SKM-1 treated with dmso at 0.1 percent for 144 hours (cell line): ENCODE measurements around the gene TMEM184C.
A peak's percentile ranks its signal among the peaks of the same experiment; 100 is the strongest.

Experiments used
- DNase-seq: peaks from one replicate; lab custom pipeline; 2025; ENCODE audit not compliant: unreplicated experiment; lab: John Stamatoyannopoulos, UW

Gene TMEM184C

DNA sequence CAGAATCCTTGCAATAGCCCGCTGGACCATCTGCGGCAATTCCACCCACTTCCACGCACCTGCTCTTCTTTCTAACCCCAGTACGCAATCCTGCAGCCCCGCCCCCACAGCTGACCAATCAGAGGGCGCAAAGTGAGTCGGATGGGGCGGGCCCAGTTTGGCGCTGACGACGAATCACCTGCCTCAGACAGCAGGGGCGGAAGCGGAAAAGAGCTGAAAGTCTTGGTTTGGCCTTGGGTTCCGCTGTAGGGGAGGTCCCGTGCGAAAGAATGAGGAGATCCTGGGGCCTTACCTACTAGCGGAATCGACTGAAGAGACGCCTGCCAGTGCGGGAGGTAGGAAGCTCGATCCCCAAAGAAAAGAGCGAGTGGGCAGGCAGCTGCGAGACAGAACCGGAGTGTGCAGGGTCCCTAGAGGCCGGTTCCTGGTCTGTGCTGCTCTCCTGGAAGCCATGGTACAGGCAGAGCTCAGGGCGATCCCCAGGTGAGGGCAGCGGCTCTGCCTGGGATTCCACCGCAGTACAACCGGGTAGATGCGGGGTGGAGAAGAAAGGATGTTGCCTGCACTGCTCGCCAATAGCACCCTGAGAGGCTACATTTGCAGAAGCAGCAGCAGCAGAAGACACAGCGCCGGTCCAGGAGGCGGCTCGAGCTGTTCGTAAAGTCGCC is at the start of gene TMEM184C:
Gene TMEM184C, plus strand, starts transcription at position 225 of the 668 bp plus-strand sequence. CDS start 560 bp downstream, outside the sequence.
- DNase-seq = peak; percentile 93

- DNase-seq = no peak
These were observed 46.6 kb upstream of the TMEM184C start for GRCh38 chr4:147570616-147571015.

DNA sequence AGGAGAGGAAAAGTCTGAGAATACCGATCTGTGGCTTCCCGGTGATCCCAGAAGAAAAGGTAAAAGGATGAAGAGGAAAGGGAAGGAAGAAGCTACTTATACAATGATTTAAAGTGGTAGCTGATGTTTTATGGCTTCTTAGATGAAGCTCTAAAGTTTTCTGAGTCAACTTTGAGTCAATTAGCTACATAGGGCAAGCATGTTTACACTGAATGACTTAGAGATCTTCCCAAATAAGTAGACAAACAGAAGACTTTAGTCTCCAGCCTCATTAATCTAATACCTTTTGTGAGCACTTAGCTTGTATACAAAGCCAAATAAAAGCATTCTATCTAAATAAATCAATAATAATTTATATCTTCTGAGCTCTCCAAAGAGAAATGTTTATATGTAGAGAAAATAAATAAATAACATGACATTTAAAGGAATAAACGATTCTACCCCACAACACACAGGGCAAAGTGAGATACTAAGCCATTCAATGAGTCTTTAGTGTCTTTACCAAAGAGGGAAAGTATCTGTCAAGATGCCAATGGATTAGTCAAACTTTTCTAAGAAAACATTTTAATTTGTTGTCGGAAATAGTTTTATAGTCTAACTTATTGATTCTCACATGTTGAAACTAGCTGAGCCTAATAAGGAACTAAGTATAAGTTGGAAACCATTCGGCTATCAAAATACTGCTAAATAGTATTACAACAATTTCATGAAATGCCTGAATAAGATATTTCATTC is 46.0 kb upstream of the TMEM184C start:
- DNase-seq = no peak

DNA sequence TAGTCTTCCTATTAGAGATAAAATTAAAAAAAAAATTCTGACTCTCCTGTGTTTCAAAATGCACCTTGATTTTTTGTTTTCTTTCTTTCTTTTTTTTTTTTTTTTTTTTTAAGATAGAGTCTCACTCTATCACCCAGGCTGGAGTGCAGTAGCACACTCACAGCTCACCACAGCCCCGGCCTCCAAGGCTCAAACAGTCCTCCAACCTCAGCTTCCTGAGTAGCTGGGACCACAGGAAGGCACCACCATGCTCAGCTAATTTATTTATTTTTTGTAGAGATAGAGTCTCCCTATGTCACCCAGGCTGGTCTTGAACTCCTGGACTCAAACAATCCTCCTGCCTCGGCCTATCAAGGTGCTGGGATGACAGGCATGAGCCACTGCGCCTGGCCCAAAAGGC is 41.1 kb upstream of the TMEM184C start:
- DNase-seq = no peak

DNA sequence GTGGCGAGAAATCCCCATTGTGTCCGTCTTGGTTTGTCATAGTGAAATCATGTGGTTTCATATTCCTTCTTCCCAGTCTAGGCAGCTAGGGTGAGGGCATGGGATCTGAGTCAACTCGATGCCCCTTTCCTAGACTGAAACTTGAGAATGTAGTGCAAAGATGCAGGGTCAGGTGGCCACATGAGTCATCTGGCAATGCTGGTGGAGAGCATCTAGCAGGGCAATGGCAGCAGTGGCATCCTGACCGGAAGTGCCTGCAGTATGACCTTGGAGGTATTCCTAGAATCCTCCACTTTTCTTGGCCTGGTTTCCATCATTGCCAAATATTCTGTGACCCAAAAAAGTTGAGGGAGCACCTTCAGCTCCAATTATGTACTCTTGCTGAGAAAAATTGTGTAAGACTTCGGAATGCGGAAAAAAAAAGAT is 39.1 kb upstream of the TMEM184C start:
- no peak for DNase-seq

GRCh38 chr4:147578593-147578992 is 38.6 kb upstream of the TMEM184C start:
- DNase-seq = no peak

DNA sequence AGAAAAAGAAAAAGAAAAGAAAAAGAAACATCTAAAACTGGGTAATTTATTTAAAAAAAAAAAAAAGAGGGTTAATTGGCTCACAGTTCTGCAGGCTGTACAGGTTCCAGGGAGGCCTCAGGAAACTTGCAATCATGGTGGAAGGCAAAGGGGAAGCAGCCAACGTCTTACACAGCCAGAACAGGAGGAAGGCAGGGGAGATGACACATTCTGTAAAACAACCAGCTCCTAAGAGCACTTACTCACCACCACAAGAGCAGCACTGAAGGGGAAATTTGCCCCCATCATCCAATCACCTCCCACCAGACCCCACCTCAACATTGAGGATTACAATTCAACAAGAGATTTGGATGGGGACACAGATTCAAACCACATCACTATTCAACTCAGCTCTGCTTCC is 36.8 kb upstream of the TMEM184C start:
- no peak for DNase-seq

- DNase-seq = no peak
These were observed 35.4 kb upstream of the TMEM184C start for GRCh38 chr4:147581606-147582350.

DNA sequence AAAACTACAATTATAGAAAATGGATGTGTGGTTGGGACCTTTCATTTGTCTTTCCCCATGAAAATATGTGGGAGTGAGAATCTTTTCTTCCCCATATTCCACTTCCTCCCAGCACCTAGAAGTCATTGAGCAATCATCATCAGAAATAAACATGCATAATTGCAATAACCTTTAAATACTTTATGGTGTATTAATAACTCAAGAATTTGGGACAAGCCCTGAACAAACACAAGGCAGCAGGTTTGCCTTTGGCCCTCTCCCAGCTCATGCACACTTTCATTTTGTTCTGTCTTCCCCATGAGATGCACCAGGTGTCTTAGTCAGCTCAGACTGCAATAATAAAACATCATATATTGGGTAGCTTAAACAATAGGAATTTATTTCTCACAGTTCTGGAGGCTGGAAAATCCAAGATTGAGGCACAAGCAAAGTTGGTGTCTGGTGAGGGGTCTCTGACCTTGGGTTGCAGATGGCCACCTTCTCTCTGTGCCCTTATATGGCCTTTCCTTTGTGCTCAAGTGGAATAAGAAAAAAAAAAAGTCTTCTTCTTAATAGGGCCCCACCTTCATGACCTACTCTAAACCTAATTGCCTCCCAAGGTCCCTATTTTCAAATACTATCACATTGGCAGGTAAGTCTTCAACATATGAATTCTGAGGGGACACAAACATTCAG is 34.7 kb upstream of the TMEM184C start:
- no peak for DNase-seq

DNA sequence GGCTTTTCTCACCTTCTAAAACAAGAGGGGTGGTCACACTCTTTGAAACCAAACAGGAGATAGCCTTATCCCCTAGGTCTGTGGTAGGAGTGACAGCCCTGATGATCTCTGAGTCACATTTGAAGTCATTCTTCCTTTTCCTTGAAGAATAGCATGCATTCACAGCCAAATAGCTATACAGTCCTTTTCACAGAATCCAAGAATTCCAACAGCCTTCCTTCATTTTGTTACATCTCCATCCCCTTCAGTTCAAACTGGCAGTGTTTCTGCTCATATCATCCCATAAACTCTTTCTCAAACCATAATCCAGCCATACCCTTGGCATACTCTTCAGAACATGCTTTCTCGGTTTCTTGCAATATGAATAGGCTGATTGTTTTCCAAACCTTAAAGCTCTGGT is 33.3 kb upstream of the TMEM184C start:
- no peak for DNase-seq

- DNase-seq = no peak
These were observed 31.2 kb upstream of the TMEM184C start for GRCh38 chr4:147586032-147586431.

DNA sequence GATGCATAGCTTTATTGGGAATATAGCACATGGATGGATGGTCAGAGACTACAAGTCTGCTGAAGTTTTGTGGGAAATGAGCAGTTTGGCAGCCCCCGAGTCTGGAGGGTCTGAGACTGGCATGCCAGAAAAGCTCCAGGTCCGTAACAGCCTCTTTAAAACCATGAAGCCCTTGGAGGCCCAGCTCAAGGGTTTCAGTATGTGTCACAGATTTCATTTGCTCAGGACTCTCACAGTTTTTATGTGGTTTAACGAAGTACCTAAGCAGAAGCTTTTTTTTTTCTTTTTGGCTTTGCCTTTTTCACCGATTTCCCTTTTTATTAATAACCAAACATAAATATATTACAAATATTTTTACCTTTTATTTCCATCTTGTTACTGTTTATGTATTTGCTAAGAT is 30.6 kb upstream of the TMEM184C start:
- DNase-seq = no peak

DNA sequence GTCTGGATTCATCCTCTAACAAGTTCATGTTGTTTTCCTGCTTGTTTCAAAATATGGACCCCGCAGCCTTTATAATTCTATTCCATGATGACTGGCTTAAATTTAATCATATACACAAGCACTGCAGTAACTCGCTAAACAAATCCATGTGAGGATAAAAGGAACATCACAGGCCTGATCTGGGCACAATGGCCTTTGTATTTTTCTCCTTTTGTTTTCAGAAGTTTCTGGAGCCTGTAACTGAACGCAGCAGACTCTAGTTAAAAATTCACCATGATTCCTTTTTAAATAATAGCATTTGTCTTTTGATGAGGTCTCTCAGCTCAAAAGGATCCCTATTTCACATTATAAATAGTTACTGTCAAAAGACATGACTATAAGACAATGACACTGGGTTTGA is 30.2 kb upstream of the TMEM184C start:
- no peak for DNase-seq

DNA sequence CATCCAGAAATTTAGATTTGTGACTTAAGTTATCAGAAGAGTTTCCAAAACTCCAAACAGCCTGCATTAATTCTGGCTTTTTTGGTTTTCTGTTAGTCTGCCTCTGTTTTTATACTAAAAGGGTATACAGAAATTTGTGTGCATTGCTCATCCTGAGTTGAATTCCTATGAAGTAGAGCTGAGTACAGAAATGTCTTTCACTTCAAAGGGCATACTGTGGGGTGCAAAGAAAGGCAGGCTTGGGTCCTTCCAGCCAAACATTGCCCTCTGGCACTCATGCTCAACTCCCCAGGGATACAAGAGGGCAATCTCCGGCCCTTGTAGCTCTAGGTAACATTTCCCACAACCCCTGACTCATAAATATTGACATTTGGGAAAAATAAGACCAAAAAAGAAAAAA is 27.6 kb upstream of the TMEM184C start:
- no peak for DNase-seq

- peak; percentile 50 for DNase-seq
These were observed 26.8 kb upstream of the TMEM184C start for GRCh38 chr4:147590249-147590920.

DNA sequence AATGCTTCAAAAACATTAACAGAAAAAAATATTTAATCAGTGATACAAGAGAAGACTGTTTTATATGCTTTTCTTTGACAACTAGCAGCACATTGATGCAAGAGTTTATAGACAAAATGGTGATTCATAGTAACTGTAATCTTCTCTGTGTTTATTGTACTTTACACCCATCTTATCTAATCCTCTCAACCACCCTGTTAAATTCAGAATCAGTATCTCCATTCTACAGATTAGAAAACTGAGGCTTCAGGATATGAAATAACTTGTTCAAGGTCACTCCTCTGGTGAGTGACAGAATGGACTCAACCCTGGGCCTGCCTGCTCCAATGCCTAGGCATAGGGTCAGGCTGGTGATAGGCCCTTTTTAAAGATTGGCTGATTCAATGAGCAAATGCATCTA is 26.1 kb upstream of the TMEM184C start:
- DNase-seq = no peak

DNA sequence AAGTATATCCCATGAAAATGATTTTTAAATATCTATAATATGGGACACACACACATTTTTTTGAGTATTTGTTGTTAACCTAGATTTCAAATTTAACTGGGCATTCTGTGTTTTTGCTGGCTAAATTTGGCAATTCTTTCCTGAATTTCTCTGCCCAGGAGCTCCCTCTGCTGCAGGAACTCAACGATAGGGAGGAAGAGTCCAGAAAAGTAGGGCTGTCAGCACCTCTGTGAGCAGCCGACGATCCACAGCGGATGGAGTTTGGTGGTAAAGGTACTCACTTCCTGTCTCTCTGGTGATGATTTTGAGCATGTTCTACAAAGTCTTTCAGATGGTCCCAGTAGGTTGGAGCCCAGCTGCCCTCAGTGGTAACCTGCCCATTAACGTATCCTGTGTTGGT is 23.1 kb upstream of the TMEM184C start:
- DNase-seq = no peak

DNA sequence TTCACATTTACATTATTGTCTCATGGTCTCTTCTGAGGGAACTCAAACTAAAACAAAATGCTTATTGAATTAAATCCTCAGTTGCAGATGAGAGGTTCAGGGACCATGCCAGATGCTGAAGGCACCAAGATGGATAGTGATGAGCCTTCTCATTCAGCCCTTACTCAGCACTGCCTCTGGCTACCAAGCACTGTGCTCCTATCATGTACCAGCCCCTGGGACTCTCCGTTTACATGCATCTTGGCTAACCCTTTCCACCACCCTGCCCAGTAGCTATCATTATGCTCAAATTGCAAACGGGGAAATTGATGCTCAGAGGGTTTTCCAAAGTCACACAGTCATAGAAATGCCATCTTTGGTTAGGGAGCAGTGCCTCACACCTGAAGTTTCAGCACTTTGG is 22.6 kb upstream of the TMEM184C start:
- no peak for DNase-seq

DNA sequence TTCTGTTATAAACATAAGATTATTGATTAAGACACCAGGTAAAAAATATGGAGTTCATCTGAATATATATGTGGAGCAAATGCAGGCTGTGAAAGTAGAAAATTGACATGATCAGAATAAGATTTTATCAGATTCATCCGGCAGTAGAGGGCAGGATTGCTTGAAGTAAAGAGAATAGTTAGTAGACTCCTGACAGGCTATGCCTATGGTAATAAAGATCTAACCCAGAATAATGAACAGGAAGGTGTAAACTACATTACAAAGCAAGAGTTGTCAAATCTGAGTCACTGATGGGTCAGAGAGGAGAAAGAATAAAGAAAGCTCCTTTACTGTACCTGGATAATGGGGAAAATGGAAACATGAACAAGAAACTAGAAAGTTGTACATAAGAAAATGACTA is 20.8 kb upstream of the TMEM184C start:
- no peak for DNase-seq

- DNase-seq = no peak
These were observed 20.2 kb upstream of the TMEM184C start for GRCh38 chr4:147596981-147597380.

- no peak for DNase-seq
These were observed 19.6 kb upstream of the TMEM184C start for GRCh38 chr4:147597561-147597960.
